K562 (cell line): ENCODE results near the gene TAF12. TPM values are rescaled to one million over a fixed set of nuclear protein-coding genes. Genes with fewer than 3 reads are reported as not detected.
"Not testable (repeated sequence)": the region's sequence is repeated elsewhere in the genome, so short reads cannot be mapped to it uniquely, and the experiment has no call there.

Experiments used
- ATAC-seq: fragments of 200-7000 bp; cut with Tn5 transposase; 3 replicates; pipeline ENCODE4 v1.9.1; 2020; ENCODE audit warnings: moderate library complexity
- BruUV-seq: library from RNA; stranded (reverse); fragments of 400-500 nt; replicated peaks from 2 replicates; lab custom pipeline; 2021; lab: Mats Ljungman, UMichigan
- CTCF ChIA-PET: fragments of 300-600 bp; formaldehyde crosslinking; extraction: SDS; loops from one replicate; lab custom pipeline; 2021; ENCODE audit warnings: low intra/inter-chr PET ratio; lab: Yijun Ruan, JAX
- POLR2A ChIA-PET: fragments of 300-600, 350-650 bp; sonication (Branson Sonifier 250); formaldehyde crosslinking; extraction: SDS; loops from one replicate; lab custom pipeline; 2021; ENCODE audit warnings: antibody characterized with exemption, inconsistent platforms; lab: Yijun Ruan, JAX
- DNase-seq, 4 experiments: peaks; one replicate each; pipeline versions ENCODE4 v3.0.0 to v3.0.0-alpha.2; 2011 to 2018; ENCODE audit warnings: low spot score in 3 of 4, mixed read lengths in 3 of 4; ENCODE audit errors: extremely low read depth in 1 of 4
- FAIRE-seq: peaks from 2 replicates; lab custom pipeline; 2011; peaks lifted over from hg19 to GRCh38; lab: Jason Lieb, UNC
- H2AFZ ChIP-seq: 2 replicates; pipeline ENCODE4 v1.6.0; 2011; ENCODE audit warnings: low read depth, low read length, control low read depth, inconsistent platforms
- H3K27ac ChIP-seq: fragments of 200-600 bp; 3 replicates; pipeline ENCODE4 v1.8.0; 2011; ENCODE audit warnings: low read depth, mild to moderate bottlenecking, control low read depth, inconsistent platforms, low read length, moderate library complexity, mixed read lengths; ENCODE audit errors: extremely low read depth
- H3K27me3 ChIP-seq, 2 experiments: fragments of 300-600 bp in 1 of 2; 2 replicates in 1 of 2; 3 replicates in 1 of 2; pipeline versions ENCODE4 v1.6.0 to v1.8.0; 2011; ENCODE audit warnings: inconsistent platforms in 2 of 2, low read length in 2 of 2, mild to moderate bottlenecking in 1 of 2, mixed read lengths in 1 of 2, moderate library complexity in 1 of 2; ENCODE audit not compliant: control insufficient read depth in 2 of 2, insufficient read depth in 2 of 2
- H3K36me3 ChIP-seq: fragments of 300-600 bp; 3 replicates; pipeline ENCODE4 v1.8.0; 2011; ENCODE audit warnings: mild to moderate bottlenecking, low read length, inconsistent platforms; ENCODE audit not compliant: control insufficient read depth, insufficient read depth
- H3K4me1 ChIP-seq, 2 experiments: fragments of 200-600 bp in 1 of 2; replicated peaks in 1 of 2; 2 replicates in 1 of 2; 3 replicates in 1 of 2; pipeline versions ENCODE4 v1.5.1 to v1.8.0; 2011; ENCODE audit warnings: inconsistent platforms in 2 of 2, low read length in 2 of 2, mild to moderate bottlenecking in 1 of 2, mixed read lengths in 1 of 2, moderate library complexity in 1 of 2; ENCODE audit not compliant: control insufficient read depth in 2 of 2, insufficient read depth in 2 of 2
- H3K4me2 ChIP-seq: 2 replicates; pipeline ENCODE4 v1.6.1; 2011; ENCODE audit warnings: low read length, control low read depth, inconsistent platforms, mixed read lengths; ENCODE audit not compliant: insufficient read depth
- H3K4me3 ChIP-seq: fragments of 200-600 bp; sonication (generic), shearing (Covaris generic); 2 replicates; pipeline ENCODE4 v1.5.1; 2016; ENCODE audit warnings: control low read depth, inconsistent platforms
- H3K79me2 ChIP-seq: fragments of 200-600 bp; 3 replicates; pipeline ENCODE4 v1.8.0; 2011; ENCODE audit warnings: low read length, inconsistent platforms; ENCODE audit not compliant: control insufficient read depth, insufficient read depth
- H3K9ac ChIP-seq, 2 experiments: 2 replicates each; pipeline versions ENCODE4 v1.6.0 to v1.6.1; 2011; ENCODE audit warnings: low read depth in 2 of 2, low read length in 2 of 2, control low read depth in 1 of 2, inconsistent platforms in 1 of 2, mild to moderate bottlenecking in 1 of 2, mixed read lengths in 1 of 2; ENCODE audit not compliant: insufficient read depth in 1 of 2
- H3K9me1 ChIP-seq: one replicate; pipeline ENCODE4 v1.6.0; 2011; ENCODE audit warnings: inconsistent platforms, mild to moderate bottlenecking, low read length, moderate library complexity; ENCODE audit not compliant: control insufficient read depth, insufficient read depth
- H3K9me3 ChIP-seq: replicated peaks from 2 replicates; pipeline ENCODE4 v1.5.1; 2011; ENCODE audit warnings: low read depth, low read length, inconsistent platforms; ENCODE audit not compliant: control insufficient read depth, insufficient read depth
- H4K20me1 ChIP-seq: replicated peaks from 2 replicates; pipeline ENCODE4 v1.6.1; 2011; ENCODE audit warnings: low read length, inconsistent platforms, mixed read lengths; ENCODE audit not compliant: control insufficient read depth, insufficient read depth
- WGBS: fragments of 100-300 bp; shearing (Covaris generic); methylation state at CpG from one replicate; pipeline ENCODE4 v1.1.6; 2016; ENCODE audit warnings: low coverage, mixed read lengths; ENCODE audit not compliant: insufficient coverage; ENCODE audit errors: missing lambda C conversion rate; 5-methylcytosine and 5-hydroxymethylcytosine counted together
- in situ Hi-C: fragments of 300-500 bp; cut with MboI; formaldehyde crosslinking; loops from 4 replicates; pipeline ENCODE4 v1.15.0; 2018; ENCODE audit warnings: inconsistent platforms, mixed read lengths
- intact Hi-C: fragments of 100-400 bp; cut with micrococcal nuclease; formaldehyde crosslinking; loops from 2 replicates; pipeline ENCODE4 v1.14.2; 2022
- polyA plus RNA-seq, 8 experiments: library from polyadenylated mRNA; depleted of rRNA in 4 of 8; stranded (reverse) in 5 of 8; unstranded in 3 of 8; fragments of >200 nt; fragmentation: Nextera tagmentation in 2 of 8; fragmentation: Illumina TruSeq in 1 of 8; extraction: Ambion mirVana in 2 of 8; extraction: Trizol in 1 of 8; gene quantifications; 2 replicates each; pipeline versions ENCODE4 v1.2.1 to v1.2.3, GENCODE V29; 2011 to 2014; ENCODE audit warnings: inconsistent platforms in 1 of 8, missing spikeins in 1 of 8
- total RNA-seq, 7 experiments: library from RNA; depleted of rRNA in 6 of 7; stranded (reverse); fragments of >200 nt in 6 of 7; fragmentation: Illumina TruSeq in 2 of 7; extraction: Trizol in 2 of 7; gene quantifications; 2 replicates each; pipeline versions ENCODE4 v1.2.1 to v1.2.3, GENCODE V29; 2011 to 2021; ENCODE audit warnings: low replicate concordance in 1 of 7
- TF ChIP-seq, protein P1 (sequence below), 2 experiments: fragments of 450-650 bp in 1 of 2; sonication (generic) in 1 of 2; formaldehyde crosslinking in 1 of 2; IDR thresholded peaks; 2 replicates each; pipeline versions ENCODE4 v1.7.1 to v1.9.0; 2016 to 2022; ENCODE audit warnings: inconsistent platforms in 1 of 2, mild to moderate bottlenecking in 1 of 2, missing genetic modification reagents in 1 of 2

Gene TAF12
- total and polyA plus RNA-seq, 9 of the 15 experiments (the other 6 are each of a cell fraction or from before 2014, with no cell fraction given): 31.6 to 89.0 (median 50.5) TPM

DNA sequence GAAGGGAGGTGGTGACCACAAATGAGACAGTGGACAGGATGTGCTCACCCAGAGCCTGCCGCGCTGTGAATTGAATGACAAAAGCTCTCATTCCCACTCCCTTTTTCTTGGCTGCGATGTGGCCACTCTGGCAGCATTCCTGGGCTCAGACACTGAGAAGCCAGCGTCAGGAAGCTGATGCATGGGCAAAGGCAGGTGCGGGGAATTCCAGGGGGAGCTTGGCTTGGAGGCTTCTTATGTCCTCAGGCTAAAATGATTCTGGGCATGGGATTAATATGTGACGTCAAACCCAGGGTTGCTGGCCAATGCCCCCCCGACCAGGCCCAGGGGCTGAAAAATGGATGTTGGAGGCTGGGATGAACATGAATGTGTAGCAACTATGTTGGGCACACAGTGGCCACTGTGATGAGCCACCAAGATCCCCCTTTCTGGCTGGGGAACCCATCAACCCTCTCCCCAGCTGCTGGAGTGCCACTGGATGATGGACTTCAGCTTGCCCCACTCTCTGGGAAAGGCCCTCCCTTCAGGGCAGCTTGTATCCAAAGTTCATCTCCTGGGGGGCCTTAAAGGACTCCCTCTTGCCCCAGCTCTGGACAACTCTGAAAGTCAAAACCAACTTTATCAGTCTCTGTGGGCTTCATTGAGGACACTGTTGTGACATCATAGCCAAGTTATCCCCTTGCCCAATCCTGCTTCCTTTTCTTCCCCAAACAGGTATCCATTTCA lies 48.0 kb downstream of the TAF12 start:
- in situ Hi-C loops, H3K9me1 ChIP-seq, H3K36me3 ChIP-seq, CTCF ChIA-PET, ATAC-seq, H3K4me2 ChIP-seq, H3K79me2 ChIP-seq, intact Hi-C loops, BruUV-seq, H3K9me3 ChIP-seq, FAIRE-seq, H3K27ac ChIP-seq, H3K4me3 ChIP-seq, DNase-seq, H2AFZ ChIP-seq, H3K27me3 ChIP-seq, H3K9ac ChIP-seq: not testable (repeated sequence)
- Histone ChIP-seq H4K20me1 (peaks cover 11% of the 10 kb centered on the region), H3K4me1 (peaks cover 4 to 13% of the 10 kb centered on the region in 2 experiments)
- POLR2A ChIA-PET: interaction anchor here (0.5 to 6.2 kb wide), 5 partner anchors 9 to 608 kb away, joined by 3 to 49 read pairs (median 3); no protein-coding TSS in a partner anchor
- TF ChIP-seq, protein P1, sequence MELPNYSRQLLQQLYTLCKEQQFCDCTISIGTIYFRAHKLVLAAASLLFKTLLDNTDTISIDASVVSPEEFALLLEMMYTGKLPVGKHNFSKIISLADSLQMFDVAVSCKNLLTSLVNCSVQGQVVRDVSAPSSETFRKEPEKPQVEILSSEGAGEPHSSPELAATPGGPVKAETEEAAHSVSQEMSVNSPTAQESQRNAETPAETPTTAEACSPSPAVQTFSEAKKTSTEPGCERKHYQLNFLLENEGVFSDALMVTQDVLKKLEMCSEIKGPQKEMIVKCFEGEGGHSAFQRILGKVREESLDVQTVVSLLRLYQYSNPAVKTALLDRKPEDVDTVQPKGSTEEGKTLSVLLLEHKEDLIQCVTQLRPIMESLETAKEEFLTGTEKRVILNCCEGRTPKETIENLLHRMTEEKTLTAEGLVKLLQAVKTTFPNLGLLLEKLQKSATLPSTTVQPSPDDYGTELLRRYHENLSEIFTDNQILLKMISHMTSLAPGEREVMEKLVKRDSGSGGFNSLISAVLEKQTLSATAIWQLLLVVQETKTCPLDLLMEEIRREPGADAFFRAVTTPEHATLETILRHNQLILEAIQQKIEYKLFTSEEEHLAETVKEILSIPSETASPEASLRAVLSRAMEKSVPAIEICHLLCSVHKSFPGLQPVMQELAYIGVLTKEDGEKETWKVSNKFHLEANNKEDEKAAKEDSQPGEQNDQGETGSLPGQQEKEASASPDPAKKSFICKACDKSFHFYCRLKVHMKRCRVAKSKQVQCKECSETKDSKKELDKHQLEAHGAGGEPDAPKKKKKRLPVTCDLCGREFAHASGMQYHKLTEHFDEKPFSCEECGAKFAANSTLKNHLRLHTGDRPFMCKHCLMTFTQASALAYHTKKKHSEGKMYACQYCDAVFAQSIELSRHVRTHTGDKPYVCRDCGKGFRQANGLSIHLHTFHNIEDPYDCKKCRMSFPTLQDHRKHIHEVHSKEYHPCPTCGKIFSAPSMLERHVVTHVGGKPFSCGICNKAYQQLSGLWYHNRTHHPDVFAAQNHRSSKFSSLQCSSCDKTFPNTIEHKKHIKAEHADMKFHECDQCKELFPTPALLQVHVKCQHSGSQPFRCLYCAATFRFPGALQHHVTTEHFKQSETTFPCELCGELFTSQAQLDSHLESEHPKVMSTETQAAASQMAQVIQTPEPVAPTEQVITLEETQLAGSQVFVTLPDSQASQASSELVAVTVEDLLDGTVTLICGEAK (IDR thresholded peaks at IDR 0.05): peak; percentile 80
- TF ChIP-seq, protein P1 (CRISPR knock-in tag; IDR thresholded peaks at IDR 0.05): 0 out of 2 replicates have a peak, but pooled peaks have one; percentile 61
- WGBS: 66% methylated on average over 7 of the region's 7 CpGs

DNA sequence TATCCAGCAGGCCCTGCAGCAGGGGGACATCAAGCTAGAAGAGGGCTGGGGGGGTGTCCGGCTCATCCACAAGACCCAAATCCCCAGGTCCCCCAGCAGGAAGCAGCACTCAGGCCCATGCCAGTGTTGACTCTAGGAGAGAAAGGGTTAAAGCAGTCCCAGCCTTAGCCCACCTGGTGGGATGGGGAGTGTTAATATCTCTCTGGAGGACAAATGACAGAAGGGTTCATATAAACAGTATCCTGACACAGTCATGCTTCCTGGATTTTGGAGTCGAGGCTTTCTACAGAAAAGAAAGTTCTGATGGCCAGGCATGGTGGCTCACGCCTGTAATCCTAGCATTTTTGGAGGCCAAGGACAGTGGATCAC lies 48.9 kb downstream of the TAF12 start:
- H2AFZ ChIP-seq, ATAC-seq, in situ Hi-C loops, FAIRE-seq, H3K27ac ChIP-seq, H3K36me3 ChIP-seq, H3K9ac ChIP-seq, H3K9me3 ChIP-seq, DNase-seq, BruUV-seq, H3K79me2 ChIP-seq, H3K4me3 ChIP-seq, CTCF ChIA-PET, H3K9me1 ChIP-seq, intact Hi-C loops, H3K4me2 ChIP-seq, H3K27me3 ChIP-seq: not testable (repeated sequence)
- peaks cover 4 to 13% of the 10 kb centered on the region in 2 experiments for H3K4me1 ChIP-seq
- POLR2A ChIA-PET: interaction anchor here (6.2 kb wide), 1 partner anchor 13 kb away, joined by 49 read pairs; no protein-coding TSS in a partner anchor
- WGBS: 66% methylated on average over 3 of the region's 3 CpGs
- peaks cover 11% of the 10 kb centered on the region for H4K20me1 ChIP-seq
